Measurements from ENCODE around the gene FLT3LG. TPM values are rescaled to one million over a fixed set of nuclear protein-coding genes. Genes with fewer than 3 reads are reported as not detected.

The FLT3LG gene
- total and polyA plus RNA-seq, 2 of the 8 experiments (the other 6 are each of a cell fraction or from before 2014, with no cell fraction given) = 1.6 to 3.2 TPM

DNA sequence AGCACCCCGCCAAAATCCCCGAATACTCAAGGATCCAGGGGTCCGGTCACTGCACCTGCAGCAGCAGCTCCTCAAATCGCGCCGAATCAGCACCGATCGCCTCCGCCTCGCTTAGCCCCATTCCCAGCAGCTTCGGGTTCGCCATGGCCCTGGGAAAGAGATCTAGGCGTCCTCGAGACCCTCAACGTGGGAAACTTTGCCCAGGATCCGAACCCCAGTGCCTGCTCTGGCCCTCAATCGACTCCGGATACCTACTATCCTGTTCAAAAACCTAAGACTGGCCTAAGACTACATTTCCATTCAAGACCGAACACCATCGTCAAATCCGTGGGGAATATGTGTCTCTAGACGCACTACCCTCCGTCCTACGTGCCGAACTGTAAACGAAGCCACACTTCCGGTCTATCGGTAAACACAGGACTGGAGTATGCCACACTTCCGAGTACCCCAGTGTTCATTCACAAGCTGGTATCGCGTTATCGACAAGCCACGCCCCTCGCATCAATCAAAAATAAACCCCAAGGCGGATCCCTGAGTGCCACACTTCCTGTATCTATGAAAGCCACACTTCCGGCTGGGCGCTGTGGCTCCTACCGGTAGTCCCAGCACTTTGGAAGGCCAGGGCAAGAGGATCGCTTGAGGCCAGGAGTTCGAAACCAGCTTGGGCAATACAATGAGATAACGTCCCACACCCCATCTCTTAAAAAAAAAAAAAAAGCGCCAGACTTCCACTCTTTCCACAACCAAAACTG lies 22.4 kb upstream of the FLT3LG start, which contains the start of gene PIH1D1 (continued):
- no peak for TF ChIP-seq BACH1 (IDR thresholded peaks at IDR 0.05; ENCODE audit: low read length)
- TF ChIP-seq GTF2F1 (IDR thresholded peaks at IDR 0.05; ENCODE audit: borderline replicate concordance, low read depth, low read length) = no peak
- peak; percentile 45; the same call in 1 of the 2 replicates for TF ChIP-seq SP1 (IDR thresholded peaks at IDR 0.05; ENCODE audit: low read depth, low read length)
- peak; percentile 95 for TF ChIP-seq CHD2 (IDR thresholded peaks at IDR 0.05; ENCODE audit: low read length)
- peak; percentile 81 for TF ChIP-seq TAF1 (IDR thresholded peaks at IDR 0.05; ENCODE audit: low read depth, low read length)
- TF ChIP-seq POU5F1 (IDR thresholded peaks at IDR 0.05; ENCODE audit: low read depth, low read length) = no peak
- peak; percentile 60 for TF ChIP-seq TBP (IDR thresholded peaks at IDR 0.05; ENCODE audit: low read depth, low read length)
- TF ChIP-seq SUZ12 (IDR thresholded peaks at IDR 0.05; ENCODE audit: low read length) = no peak
- peak; percentile 73 for TF ChIP-seq SAP30 (IDR thresholded peaks at IDR 0.05; ENCODE audit: insufficient read depth, insufficient replicate concordance, low read length)
- peak; percentile 92 for TF ChIP-seq SP4 (IDR thresholded peaks at IDR 0.05; ENCODE audit: low read length)
- TF ChIP-seq CREB1 (IDR thresholded peaks at IDR 0.05) = 0 out of 2 replicates have a peak, but pooled peaks have one; percentile 33
- TF ChIP-seq GABPA (IDR thresholded peaks at IDR 0.05; ENCODE audit: borderline replicate concordance, insufficient read depth, low read length) = peak; percentile 88; the same call in 1 of the 2 replicates
- no peak for TF ChIP-seq BCL11A (IDR thresholded peaks at IDR 0.05; ENCODE audit: low read depth in 2 of 2, low read length in 2 of 2)
- peak; percentile 59 for TF ChIP-seq PHF8 (conservative IDR thresholded peaks at IDR 0.05; ENCODE audit: low read depth, low read length)
- TF ChIP-seq, protein P1, sequence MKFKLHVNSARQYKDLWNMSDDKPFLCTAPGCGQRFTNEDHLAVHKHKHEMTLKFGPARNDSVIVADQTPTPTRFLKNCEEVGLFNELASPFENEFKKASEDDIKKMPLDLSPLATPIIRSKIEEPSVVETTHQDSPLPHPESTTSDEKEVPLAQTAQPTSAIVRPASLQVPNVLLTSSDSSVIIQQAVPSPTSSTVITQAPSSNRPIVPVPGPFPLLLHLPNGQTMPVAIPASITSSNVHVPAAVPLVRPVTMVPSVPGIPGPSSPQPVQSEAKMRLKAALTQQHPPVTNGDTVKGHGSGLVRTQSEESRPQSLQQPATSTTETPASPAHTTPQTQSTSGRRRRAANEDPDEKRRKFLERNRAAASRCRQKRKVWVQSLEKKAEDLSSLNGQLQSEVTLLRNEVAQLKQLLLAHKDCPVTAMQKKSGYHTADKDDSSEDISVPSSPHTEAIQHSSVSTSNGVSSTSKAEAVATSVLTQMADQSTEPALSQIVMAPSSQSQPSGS (IDR thresholded peaks at IDR 0.05; ENCODE audit: low read length) = 0 out of 2 replicates have a peak, but pooled peaks have one; percentile 58

Data from H1 (cell line).